ENCODE measurements around the gene FNDC11. TPM values are rescaled to one million over a fixed set of nuclear protein-coding genes. Genes with fewer than 3 reads are reported as not detected.

The FNDC11 gene
- total and polyA plus RNA-seq, 2 of the 13 experiments (the other 11 are each of a cell fraction or from before 2014, with no cell fraction given), result 0.07 TPM; not detected in 1

DNA sequence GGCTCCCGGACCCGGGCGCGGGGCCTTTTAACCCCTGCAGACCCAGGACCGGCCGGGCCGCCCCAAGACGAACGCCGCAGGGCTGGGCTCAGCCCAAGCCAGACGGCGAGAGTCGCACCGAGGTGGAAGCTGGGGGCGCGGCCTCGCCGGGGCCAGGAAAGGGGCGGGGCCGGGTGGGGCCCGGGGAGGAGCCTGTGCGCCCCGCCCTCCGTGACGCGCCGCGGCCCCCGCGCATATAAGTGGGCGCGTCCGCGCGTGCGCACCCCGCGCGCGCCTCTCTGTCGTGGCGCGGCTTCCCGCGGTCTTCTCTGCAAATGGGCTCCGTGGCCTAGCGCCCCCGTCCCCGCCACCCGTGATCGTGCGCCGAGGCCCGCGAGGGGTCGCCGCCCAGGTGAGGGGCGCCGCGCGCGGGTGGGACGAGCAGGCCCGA lies 33.4 kb upstream of the FNDC11 start, which contains the start of gene PPDPF (continued):
- TF ChIP-seq MYC (CRISPR knock-in tag; IDR thresholded peaks at IDR 0.05; ENCODE audit: borderline replicate concordance), result 0 out of 2 replicates have a peak, but pooled peaks have one; percentile 3
- no peak for TF ChIP-seq TCF12 (IDR thresholded peaks at IDR 0.05)
- TF ChIP-seq TCF12 (CRISPR knock-in tag; IDR thresholded peaks at IDR 0.05), result no peak
- TF ChIP-seq ZNF432 (CRISPR knock-in tag; IDR thresholded peaks at IDR 0.05; ENCODE audit: borderline replicate concordance), result no peak
- 0 out of 2 replicates have a peak, but pooled peaks have one; percentile 14 for TF ChIP-seq ZFAT (CRISPR knock-in tag; conservative IDR thresholded peaks at IDR 0.05)
- TF ChIP-seq HNF1A (IDR thresholded peaks at IDR 0.05; ENCODE audit: low read depth), result no peak
- no peak for TF ChIP-seq HNF1A (CRISPR knock-in tag; IDR thresholded peaks at IDR 0.05; ENCODE audit: borderline replicate concordance)
- no peak for TF ChIP-seq ZNF879 (CRISPR knock-in tag; IDR thresholded peaks at IDR 0.05)
- peak; percentile 75 for TF ChIP-seq POLR2G (IDR thresholded peaks at IDR 0.05; ENCODE audit: low read depth, low read length)
- TF ChIP-seq ZNF260 (CRISPR knock-in tag; IDR thresholded peaks at IDR 0.05; ENCODE audit: borderline replicate concordance, low read depth), result no peak
- no peak for TF ChIP-seq SIN3B (IDR thresholded peaks at IDR 0.05; ENCODE audit: low read length)
- TF ChIP-seq ZNF337 (CRISPR knock-in tag; IDR thresholded peaks at IDR 0.05; ENCODE audit: borderline replicate concordance, low read depth), result no peak
- no peak for TF ChIP-seq MTF1 (CRISPR knock-in tag; IDR thresholded peaks at IDR 0.05)
- TF ChIP-seq ZNF225 (CRISPR knock-in tag; IDR thresholded peaks at IDR 0.05), result no peak
- peak; percentile 48 for TF ChIP-seq ZFX (CRISPR knock-in tag; IDR thresholded peaks at IDR 0.05; ENCODE audit: low read depth)
- no peak for TF ChIP-seq NCOA1 (CRISPR knock-in tag; IDR thresholded peaks at IDR 0.05)
- no peak for TF ChIP-seq TMF1 (CRISPR knock-in tag; IDR thresholded peaks at IDR 0.05; ENCODE audit: low read depth)
- TF ChIP-seq, protein P1, sequence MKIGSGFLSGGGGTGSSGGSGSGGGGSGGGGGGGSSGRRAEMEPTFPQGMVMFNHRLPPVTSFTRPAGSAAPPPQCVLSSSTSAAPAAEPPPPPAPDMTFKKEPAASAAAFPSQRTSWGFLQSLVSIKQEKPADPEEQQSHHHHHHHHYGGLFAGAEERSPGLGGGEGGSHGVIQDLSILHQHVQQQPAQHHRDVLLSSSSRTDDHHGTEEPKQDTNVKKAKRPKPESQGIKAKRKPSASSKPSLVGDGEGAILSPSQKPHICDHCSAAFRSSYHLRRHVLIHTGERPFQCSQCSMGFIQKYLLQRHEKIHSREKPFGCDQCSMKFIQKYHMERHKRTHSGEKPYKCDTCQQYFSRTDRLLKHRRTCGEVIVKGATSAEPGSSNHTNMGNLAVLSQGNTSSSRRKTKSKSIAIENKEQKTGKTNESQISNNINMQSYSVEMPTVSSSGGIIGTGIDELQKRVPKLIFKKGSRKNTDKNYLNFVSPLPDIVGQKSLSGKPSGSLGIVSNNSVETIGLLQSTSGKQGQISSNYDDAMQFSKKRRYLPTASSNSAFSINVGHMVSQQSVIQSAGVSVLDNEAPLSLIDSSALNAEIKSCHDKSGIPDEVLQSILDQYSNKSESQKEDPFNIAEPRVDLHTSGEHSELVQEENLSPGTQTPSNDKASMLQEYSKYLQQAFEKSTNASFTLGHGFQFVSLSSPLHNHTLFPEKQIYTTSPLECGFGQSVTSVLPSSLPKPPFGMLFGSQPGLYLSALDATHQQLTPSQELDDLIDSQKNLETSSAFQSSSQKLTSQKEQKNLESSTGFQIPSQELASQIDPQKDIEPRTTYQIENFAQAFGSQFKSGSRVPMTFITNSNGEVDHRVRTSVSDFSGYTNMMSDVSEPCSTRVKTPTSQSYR (CRISPR knock-in tag; IDR thresholded peaks at IDR 0.05; ENCODE audit: borderline replicate concordance), result no peak
- no peak for TF ChIP-seq MAZ (IDR thresholded peaks at IDR 0.05; ENCODE audit: borderline replicate concordance, low read depth, low read length)
- peak; percentile 47; the same call in 1 of the 2 replicates for TF ChIP-seq MAZ (CRISPR knock-in tag; IDR thresholded peaks at IDR 0.05; ENCODE audit: low read depth)
- TF ChIP-seq ZNF770 (CRISPR knock-in tag; IDR thresholded peaks at IDR 0.05), result no peak
- TF ChIP-seq DR1 (CRISPR knock-in tag; IDR thresholded peaks at IDR 0.05), result peak; percentile 45; the same call in 1 of the 2 replicates

All from HepG2 (cell line).